Astrocyte (in vitro differentiated cells and primary cell): ENCODE data around the gene TRIO. TPM values are rescaled to one million over a fixed set of nuclear protein-coding genes. Genes with fewer than 3 reads are reported as not detected.

ENCODE experiments used
- DNase-seq: peaks from one replicate; pipeline ENCODE4 v3.0.0-alpha.2; 2010; ENCODE audit warnings: low read depth
- FAIRE-seq: peaks from 2 replicates; lab custom pipeline; 2011; peaks lifted over from hg19 to GRCh38; lab: Jason Lieb, UNC
- H2AFZ ChIP-seq: 2 replicates; pipeline ENCODE4 v1.6.0; 2012; ENCODE audit warnings: low read depth, low read length, inconsistent platforms
- H3K27ac ChIP-seq: 2 replicates; pipeline ENCODE4 v1.5.1; 2011; ENCODE audit warnings: low read depth, low read length, inconsistent platforms
- H3K27me3 ChIP-seq: 2 replicates; pipeline ENCODE4 v1.6.0; 2011; ENCODE audit warnings: low read length, inconsistent platforms; ENCODE audit not compliant: insufficient read depth
- H3K36me3 ChIP-seq: 2 replicates; pipeline ENCODE4 v1.5.1; 2011; ENCODE audit warnings: low read length, inconsistent platforms; ENCODE audit not compliant: insufficient read depth
- H3K4me1 ChIP-seq: 2 replicates; pipeline ENCODE4 v1.5.1; 2011; ENCODE audit warnings: low read length, inconsistent platforms; ENCODE audit not compliant: insufficient read depth
- H3K4me2 ChIP-seq: 2 replicates; pipeline ENCODE4 v1.6.0; 2012; ENCODE audit warnings: low read length, inconsistent platforms
- H3K4me3 ChIP-seq: 2 replicates; pipeline ENCODE4 v1.5.1; 2011; ENCODE audit warnings: low read depth, mild to moderate bottlenecking, low read length, inconsistent platforms; ENCODE audit not compliant: insufficient read depth
- H3K79me2 ChIP-seq: 2 replicates; pipeline ENCODE4 v1.6.0; 2012; ENCODE audit warnings: mild to moderate bottlenecking, low read length, inconsistent platforms; ENCODE audit not compliant: insufficient read depth
- H3K9ac ChIP-seq: 2 replicates; pipeline ENCODE4 v1.6.0; 2012; ENCODE audit warnings: mild to moderate bottlenecking, low read length, inconsistent platforms
- H3K9me3 ChIP-seq: 2 replicates; pipeline ENCODE4 v1.5.1; 2012; ENCODE audit warnings: low read depth, mild to moderate bottlenecking, low read length, inconsistent platforms; ENCODE audit not compliant: insufficient read depth
- H4K20me1 ChIP-seq: 2 replicates; pipeline ENCODE4 v1.6.0; 2012; ENCODE audit warnings: low read length, inconsistent platforms; ENCODE audit not compliant: insufficient read depth
- H3K27ac Mint-ChIP-seq: one replicate; pipeline ENCODE4 v1.8.0; 2021; ENCODE audit warnings: mild to moderate bottlenecking, mixed read lengths; ENCODE audit not compliant: unreplicated experiment
- H3K27me3 Mint-ChIP-seq: one replicate; pipeline ENCODE4 v1.8.0; 2021; ENCODE audit warnings: low read depth, mixed read lengths; ENCODE audit not compliant: unreplicated experiment
- H3K36me3 Mint-ChIP-seq: one replicate; pipeline ENCODE4 v1.8.0; 2021; ENCODE audit warnings: low read depth, mixed read lengths; ENCODE audit not compliant: unreplicated experiment
- H3K4me1 Mint-ChIP-seq: one replicate; pipeline ENCODE4 v1.8.0; 2021; ENCODE audit warnings: low read depth, mixed read lengths; ENCODE audit not compliant: unreplicated experiment
- H3K4me3 Mint-ChIP-seq: one replicate; pipeline ENCODE4 v1.8.0; 2021; ENCODE audit warnings: mild to moderate bottlenecking, moderate library complexity, mixed read lengths; ENCODE audit not compliant: unreplicated experiment
- H3K9me3 Mint-ChIP-seq: one replicate; pipeline ENCODE4 v1.8.0; 2021; ENCODE audit warnings: mild to moderate bottlenecking, mixed read lengths; ENCODE audit not compliant: unreplicated experiment
- CTCF ChIP-seq: IDR thresholded peaks from 2 replicates; pipeline ENCODE4 v1.5.1; 2011; ENCODE audit warnings: low read depth, mild to moderate bottlenecking, inconsistent platforms, low read length, moderate library complexity; ENCODE audit not compliant: insufficient read depth
- EZH2 ChIP-seq: IDR thresholded peaks from 2 replicates; pipeline ENCODE4 v1.6.1; 2012; ENCODE audit warnings: mild to moderate bottlenecking, low read length, inconsistent platforms; ENCODE audit not compliant: insufficient read depth
- total RNA-seq: library from RNA; stranded (reverse); gene quantifications from 2 replicates; pipeline ENCODE4 v1.2.1, GENCODE V29; 2021

Gene TRIO
- total RNA-seq, 1 donor from 2014 or later = 347 TPM

- no peaks in the 10 kb centered on the region for H3K4me1 ChIP-seq
- H2AFZ ChIP-seq = no peak overlapping the region
- H3K4me2 ChIP-seq = no peak overlapping the region
- no peak for DNase-seq
- Mint-ChIP-seq H3K36me3 (no peaks in the 10 kb centered on the region), H3K27ac (no peak overlapping the region), H3K4me1 (no peaks in the 10 kb centered on the region), H3K4me3 (no peak overlapping the region), H3K27me3 (peaks cover 18% of the 10 kb centered on the region), H3K9me3 (no peaks in the 10 kb centered on the region)
- H3K9ac ChIP-seq = no peak overlapping the region
- no peaks in the 10 kb centered on the region for H3K9me3 ChIP-seq
- TF ChIP-seq CTCF (no peak), EZH2 (no peak)
- H3K4me3 ChIP-seq = no peak overlapping the region
- no peak overlapping the region for H3K27ac ChIP-seq
- FAIRE-seq = no peak
- H3K27me3 ChIP-seq = peaks cover 4% of the 10 kb centered on the region
- H4K20me1 ChIP-seq = no peaks in the 10 kb centered on the region
- H3K36me3 ChIP-seq = no peaks in the 10 kb centered on the region
- no peaks in the 10 kb centered on the region for H3K79me2 ChIP-seq
Measured at GRCh38 chr5:14557791-14558415, 414.8 kb downstream of the TRIO start.

Other genes with a start within 250 kb of the TRIO start
- 3.2 and 3.4 TPM in 2 replicates for gene DNAH5, start 198.7 kb upstream of the TRIO start, total RNA-seq